Activated naive CD4-positive, alpha-beta T cell treated with anti-CD3 and anti-CD28 coated beads, Interleukin-2, amount 50 U/mL, for 24 hours (primary cell): ENCODE data around the gene ZIC2.

Experiments used
- H3K27ac Mint-ChIP-seq: one replicate; pipeline ENCODE4 v1.8.0; 2021; ENCODE audit warnings: mild to moderate bottlenecking, mixed read lengths
- H3K27me3 Mint-ChIP-seq: one replicate; pipeline ENCODE4 v1.8.0; 2021; ENCODE audit warnings: mixed read lengths
- H3K36me3 Mint-ChIP-seq: one replicate; pipeline ENCODE4 v1.8.0; 2021; ENCODE audit warnings: mixed read lengths
- H3K4me1 Mint-ChIP-seq: one replicate; pipeline ENCODE4 v1.8.0; 2021; ENCODE audit warnings: mixed read lengths
- H3K4me3 Mint-ChIP-seq: one replicate; pipeline ENCODE4 v1.8.0; 2021; ENCODE audit warnings: mild to moderate bottlenecking, mixed read lengths
- H3K9me3 Mint-ChIP-seq: one replicate; pipeline ENCODE4 v1.8.0; 2021; ENCODE audit warnings: mixed read lengths

Gene ZIC2

DNA sequence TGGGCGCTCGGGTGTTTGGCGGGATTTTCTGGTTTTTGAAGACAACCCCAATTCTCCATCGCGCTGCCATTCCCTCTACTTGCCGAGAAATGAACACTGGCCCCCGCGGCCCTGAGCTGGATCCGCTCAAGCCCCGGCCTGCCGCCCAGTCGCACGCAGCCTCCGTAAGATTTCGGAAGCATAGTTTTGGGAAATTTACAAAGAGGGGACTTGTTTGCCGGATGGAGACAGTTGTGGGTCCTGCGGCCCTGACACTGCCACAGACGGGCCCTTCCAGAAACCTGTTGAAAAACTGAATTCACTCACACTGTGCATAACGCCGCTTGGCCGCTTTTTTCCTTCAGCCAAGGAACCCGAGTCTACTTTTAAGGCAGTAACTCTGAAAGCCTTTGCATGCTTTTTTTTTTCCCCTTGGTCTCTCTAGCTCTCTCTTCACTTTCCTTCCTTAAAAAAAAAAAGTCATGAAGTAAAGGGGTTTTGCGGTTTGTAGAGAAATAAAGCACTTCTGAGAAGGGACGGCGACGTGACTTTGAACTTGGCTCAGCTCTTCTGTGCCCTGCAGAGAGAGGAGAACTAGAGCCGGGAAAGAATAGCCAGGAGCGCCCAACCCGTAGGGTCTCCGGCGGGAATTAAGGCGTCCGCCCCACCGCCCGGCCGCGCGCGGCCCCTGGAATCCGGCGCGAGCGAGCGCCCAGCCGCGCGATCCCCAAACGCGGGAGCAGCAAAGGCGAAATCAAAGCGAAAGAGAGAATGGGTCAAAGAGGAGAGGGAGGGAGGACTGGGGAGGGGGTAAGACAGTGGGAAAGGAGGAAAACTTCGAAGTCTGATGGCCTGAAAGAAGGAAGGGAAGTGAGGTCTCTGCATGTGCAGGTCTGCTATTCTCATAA, 3.4 kb upstream of the ZIC2 start:
- Mint-ChIP-seq H3K27ac (peak overlapping the region; percentile 62), H3K9me3 (peaks cover 17% of the 10 kb centered on the region), H3K4me1 (peaks cover 6% of the 10 kb centered on the region), H3K27me3 (peaks cover 47% of the 10 kb centered on the region), H3K36me3 (peaks cover 4% of the 10 kb centered on the region), H3K4me3 (no peak overlapping the region)

- Mint-ChIP-seq H3K4me3 (peak overlapping the region; percentile 55), H3K36me3 (no peaks in the 10 kb centered on the region), H3K27ac (no peak overlapping the region), H3K4me1 (peaks cover 6% of the 10 kb centered on the region), H3K9me3 (peaks cover 10% of the 10 kb centered on the region), H3K27me3 (peaks cover 47% of the 10 kb centered on the region)
These were observed 2.7 kb upstream of the ZIC2 start for GRCh38 chr13:99978799-99979452.

DNA sequence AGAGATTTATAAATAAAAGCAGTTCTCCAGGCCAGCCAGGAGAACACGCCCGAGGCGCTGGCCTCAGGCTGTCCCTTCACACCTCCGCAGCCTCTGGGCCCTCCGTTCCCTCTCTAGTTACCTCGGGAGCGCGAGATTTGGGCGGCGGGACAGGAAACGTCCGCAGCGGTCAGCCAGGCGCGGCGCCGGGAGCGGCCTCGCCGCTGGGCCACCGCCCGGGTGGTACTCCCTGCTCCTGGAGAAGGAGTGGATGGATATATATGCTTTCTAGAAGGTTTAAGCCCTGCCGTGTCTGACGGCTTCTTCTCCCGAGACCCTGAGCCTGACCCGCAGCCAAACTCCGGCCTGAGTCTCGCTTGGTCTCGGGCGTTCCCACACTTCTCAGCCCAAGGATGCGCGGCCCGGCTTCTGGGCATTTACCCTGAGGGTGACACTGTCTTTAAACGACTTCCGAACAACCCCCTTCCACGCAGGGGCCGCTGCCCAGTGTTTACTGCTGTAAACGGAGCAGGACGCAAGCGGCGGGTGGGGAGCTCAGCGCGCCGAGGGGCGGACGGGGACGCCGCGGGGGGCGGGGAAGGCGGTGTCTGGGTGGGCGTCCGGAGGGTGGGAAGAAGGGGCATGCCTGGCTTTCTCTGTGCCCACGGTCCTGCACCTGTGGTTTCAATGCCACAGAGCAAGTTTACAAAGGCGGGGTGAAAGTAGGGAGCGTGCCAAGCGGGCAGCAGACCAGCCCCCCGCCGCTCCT, 2.0 kb upstream of the ZIC2 start:
- H3K4me3 Mint-ChIP-seq = no peak overlapping the region
- peaks cover 11% of the 10 kb centered on the region for H3K4me1 Mint-ChIP-seq
- H3K27ac Mint-ChIP-seq = no peak overlapping the region
- H3K27me3 Mint-ChIP-seq = peaks cover 48% of the 10 kb centered on the region
- H3K36me3 Mint-ChIP-seq = peaks cover 2% of the 10 kb centered on the region
- peaks cover 10% of the 10 kb centered on the region for H3K9me3 Mint-ChIP-seq

DNA sequence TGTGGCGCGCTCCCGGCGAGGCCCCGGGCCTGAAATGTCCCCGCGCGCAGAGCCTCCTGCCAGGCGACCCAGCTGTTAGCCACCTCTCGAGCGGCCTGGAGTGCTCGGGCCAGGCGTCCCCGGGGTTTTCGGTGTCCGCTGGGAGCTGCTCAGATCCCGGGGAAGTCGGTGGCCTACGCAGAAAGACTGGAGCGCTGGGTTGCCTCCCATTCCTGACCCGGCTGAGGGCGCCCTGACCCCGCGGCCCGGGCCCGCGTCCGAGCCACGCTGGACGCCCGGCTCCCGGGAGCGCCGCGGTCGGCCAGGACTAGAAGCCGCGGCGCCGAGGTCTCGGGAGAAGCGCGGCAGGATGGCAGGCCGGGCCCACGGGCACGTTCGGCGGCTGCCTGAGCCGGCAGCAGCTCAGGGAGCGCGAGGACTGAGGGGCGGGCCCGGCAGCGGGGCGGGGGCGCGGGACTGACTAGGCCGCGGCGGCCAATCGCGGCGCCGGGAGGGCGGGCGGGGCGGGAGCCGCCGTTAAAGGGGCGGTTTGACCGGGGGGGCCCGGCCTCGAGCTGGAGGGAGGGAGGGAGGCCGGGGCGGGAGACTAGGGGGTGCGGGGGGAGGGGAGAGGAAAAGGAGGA, 1.3 kb upstream of the ZIC2 start:
- H3K27ac Mint-ChIP-seq = no peak overlapping the region
- H3K4me1 Mint-ChIP-seq = peaks cover 12% of the 10 kb centered on the region
- H3K27me3 Mint-ChIP-seq = peaks cover 45% of the 10 kb centered on the region
- peaks cover 2% of the 10 kb centered on the region for H3K36me3 Mint-ChIP-seq
- peak overlapping the region; percentile 23 for H3K4me3 Mint-ChIP-seq
- H3K9me3 Mint-ChIP-seq = peaks cover 10% of the 10 kb centered on the region

GRCh38 chr13:99980824-99981734, 505 bp upstream of the ZIC2 start:
- H3K27ac Mint-ChIP-seq = no peak overlapping the region
- H3K9me3 Mint-ChIP-seq = peaks cover 12% of the 10 kb centered on the region
- H3K4me1 Mint-ChIP-seq = peaks cover 15% of the 10 kb centered on the region
- H3K27me3 Mint-ChIP-seq = peaks cover 45% of the 10 kb centered on the region
- peaks cover 5% of the 10 kb centered on the region for H3K36me3 Mint-ChIP-seq
- H3K4me3 Mint-ChIP-seq = peak overlapping the region; percentile 23

DNA sequence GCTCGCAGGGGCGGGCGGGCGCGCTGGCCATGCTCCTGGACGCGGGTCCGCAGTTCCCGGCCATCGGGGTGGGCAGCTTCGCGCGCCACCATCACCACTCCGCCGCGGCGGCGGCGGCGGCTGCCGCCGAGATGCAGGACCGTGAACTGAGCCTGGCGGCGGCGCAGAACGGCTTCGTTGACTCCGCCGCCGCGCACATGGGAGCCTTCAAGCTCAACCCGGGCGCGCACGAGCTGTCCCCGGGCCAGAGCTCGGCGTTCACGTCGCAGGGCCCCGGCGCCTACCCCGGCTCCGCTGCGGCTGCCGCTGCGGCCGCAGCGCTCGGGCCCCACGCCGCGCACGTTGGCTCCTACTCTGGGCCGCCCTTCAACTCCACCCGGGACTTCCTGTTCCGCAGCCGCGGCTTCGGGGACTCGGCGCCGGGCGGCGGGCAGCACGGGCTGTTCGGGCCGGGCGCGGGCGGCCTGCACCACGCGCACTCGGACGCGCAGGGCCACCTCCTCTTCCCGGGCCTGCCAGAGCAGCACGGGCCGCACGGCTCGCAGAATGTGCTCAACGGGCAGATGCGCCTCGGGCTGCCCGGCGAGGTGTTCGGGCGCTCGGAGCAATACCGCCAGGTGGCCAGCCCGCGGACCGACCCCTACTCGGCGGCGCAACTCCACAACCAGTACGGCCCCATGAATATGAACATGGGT, 599 bp downstream of the ZIC2 start:
- Mint-ChIP-seq H3K4me1 (peaks cover 17% of the 10 kb centered on the region), H3K9me3 (peaks cover 8% of the 10 kb centered on the region), H3K27ac (no peak overlapping the region), H3K27me3 (peaks cover 43% of the 10 kb centered on the region), H3K4me3 (peak overlapping the region; percentile 30), H3K36me3 (peaks cover 7% of the 10 kb centered on the region)

DNA sequence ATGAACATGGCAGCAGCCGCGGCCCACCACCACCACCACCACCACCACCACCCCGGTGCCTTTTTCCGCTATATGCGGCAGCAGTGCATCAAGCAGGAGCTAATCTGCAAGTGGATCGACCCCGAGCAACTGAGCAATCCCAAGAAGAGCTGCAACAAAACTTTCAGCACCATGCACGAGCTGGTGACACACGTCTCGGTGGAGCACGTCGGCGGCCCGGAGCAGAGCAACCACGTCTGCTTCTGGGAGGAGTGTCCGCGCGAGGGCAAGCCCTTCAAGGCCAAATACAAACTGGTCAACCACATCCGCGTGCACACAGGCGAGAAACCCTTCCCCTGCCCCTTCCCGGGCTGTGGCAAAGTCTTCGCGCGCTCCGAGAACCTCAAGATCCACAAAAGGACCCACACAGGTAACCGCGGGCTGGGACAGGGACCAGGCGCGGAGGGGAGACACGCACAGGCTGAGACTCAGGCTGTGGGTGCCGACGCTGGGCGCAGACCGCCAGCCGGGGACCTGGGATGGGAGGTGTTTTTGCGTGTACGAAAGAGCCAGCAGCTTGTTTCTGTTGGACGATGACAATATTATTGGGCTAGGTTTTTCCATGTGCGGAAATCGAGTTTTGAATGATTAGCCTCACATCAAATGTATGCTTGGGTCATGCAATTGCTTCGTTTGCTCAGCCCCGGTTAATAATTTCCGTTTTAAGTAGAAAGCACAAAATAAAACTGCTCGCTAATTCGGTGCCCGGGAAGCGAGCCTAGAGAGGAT, 1.3 kb downstream of the ZIC2 start:
- H3K4me1 Mint-ChIP-seq = peaks cover 17% of the 10 kb centered on the region
- H3K4me3 Mint-ChIP-seq = peak overlapping the region; percentile 30
- peaks cover 40% of the 10 kb centered on the region for H3K27me3 Mint-ChIP-seq

DNA sequence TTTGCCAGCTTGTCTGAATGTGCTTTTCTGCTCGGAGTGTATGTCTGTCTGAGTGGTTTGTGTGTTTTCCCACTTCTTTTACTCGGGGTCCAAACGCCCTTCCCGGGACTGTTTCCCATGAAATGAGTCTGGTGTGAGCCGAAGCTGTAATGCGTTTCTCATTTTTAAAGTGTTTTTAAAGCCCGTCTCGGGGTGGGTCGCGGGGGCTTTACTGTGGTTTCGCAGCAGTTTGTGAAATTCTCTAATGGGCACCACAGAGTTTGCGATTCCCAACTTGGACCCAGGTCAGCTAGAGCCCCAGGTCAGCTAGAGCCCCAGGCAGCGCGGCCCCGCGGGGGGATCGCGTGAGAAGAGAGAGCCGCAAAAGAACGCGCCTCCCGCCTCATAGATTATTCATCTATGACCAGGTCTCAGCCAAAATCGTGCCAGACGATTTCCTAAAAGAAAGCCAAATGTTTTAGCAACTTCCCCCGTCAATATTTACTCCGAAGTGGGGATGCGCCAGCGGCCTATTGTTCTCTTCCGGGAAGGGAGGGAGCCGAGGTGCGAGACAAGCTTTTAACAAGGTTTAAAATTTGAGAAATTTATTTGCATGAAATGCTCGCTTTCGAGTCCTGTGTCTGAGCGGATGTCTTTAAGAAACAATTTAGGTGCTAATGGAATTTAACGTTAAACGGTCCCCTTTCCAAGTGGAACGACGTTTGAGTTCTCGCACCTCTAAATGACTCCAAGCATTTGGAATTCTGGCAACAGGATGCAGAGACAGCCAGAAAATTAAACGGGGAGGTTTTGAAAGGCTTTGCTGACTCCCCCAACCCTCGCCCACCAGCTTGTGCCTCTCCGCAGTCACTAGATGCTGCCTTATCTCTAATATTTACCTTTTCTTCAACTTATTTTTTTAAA, 2.2 kb downstream of the ZIC2 start:
- Mint-ChIP-seq H3K27me3 (peaks cover 35% of the 10 kb centered on the region), H3K36me3 (peaks cover 7% of the 10 kb centered on the region), H3K4me1 (peaks cover 13% of the 10 kb centered on the region), H3K4me3 (peak overlapping the region; percentile 19), H3K27ac (peak overlapping the region; percentile 94), H3K9me3 (peaks cover 8% of the 10 kb centered on the region)

More for the DNA sequence above, 1.3 kb downstream of the ZIC2 start:
- H3K9me3 Mint-ChIP-seq = peaks cover 8% of the 10 kb centered on the region
- peaks cover 7% of the 10 kb centered on the region for H3K36me3 Mint-ChIP-seq
- peak overlapping the region; percentile 94 for H3K27ac Mint-ChIP-seq

DNA sequence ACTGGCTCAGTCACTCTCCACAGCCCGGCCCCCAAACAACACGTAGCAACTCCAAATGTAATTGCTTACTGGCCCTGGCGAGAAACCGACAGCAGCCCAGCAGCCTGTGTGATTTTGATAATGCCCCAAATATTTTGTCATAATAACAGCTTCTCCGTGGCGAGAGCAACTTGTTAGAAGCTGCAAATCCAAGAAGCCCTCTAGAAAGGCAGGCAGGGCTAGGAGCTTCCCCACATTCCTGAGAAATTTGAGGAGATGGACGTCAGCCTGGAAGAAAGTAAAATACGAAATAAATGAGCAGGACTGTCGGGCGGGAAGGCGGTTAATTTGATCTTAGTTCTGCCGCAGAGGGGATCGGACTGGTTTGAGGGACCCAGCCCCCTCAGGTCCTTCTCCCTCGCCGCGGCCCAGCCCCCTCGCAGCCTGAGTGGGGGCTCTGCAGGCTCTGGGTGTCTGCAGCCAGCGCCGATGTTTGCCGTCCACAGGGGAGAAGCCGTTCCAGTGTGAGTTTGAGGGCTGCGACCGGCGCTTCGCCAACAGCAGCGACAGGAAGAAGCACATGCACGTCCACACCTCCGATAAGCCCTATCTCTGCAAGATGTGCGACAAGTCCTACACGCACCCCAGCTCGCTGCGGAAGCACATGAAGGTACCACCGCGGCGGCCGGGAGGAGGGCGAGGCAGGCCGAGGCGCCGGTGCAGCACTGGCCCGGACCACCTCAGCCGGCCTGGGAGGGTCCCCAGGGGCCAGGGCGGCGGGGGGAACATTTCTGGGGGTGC, 3.1 kb downstream of the ZIC2 start:
- Mint-ChIP-seq H3K4me1 (peaks cover 15% of the 10 kb centered on the region), H3K27me3 (peaks cover 39% of the 10 kb centered on the region), H3K4me3 (peak overlapping the region; percentile 52), H3K27ac (peak overlapping the region; percentile 94), H3K36me3 (peaks cover 9% of the 10 kb centered on the region), H3K9me3 (peaks cover 8% of the 10 kb centered on the region)

DNA sequence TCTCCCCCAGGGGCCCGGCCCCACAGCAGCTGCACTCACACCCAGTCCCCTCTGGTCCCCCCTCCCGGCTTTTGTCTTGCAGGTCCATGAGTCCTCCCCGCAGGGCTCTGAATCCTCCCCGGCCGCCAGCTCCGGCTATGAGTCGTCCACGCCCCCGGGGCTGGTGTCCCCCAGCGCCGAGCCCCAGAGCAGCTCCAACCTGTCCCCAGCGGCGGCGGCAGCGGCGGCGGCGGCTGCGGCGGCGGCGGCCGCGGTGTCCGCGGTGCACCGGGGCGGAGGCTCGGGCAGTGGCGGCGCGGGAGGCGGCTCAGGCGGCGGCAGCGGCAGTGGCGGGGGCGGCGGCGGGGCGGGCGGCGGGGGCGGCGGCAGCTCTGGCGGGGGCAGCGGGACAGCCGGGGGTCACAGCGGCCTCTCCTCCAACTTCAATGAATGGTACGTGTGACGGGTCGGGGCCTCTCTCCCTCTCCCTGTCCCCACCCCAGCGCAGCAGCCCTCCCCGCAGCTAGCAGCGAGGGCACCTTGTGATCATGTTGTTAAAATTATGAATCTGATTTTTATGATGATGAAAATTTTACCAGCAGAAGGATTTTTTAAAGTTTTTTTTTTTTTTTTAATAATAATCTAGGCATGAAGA, 3.8 kb downstream of the ZIC2 start:
- peaks cover 9% of the 10 kb centered on the region for H3K36me3 Mint-ChIP-seq
- H3K9me3 Mint-ChIP-seq = peaks cover 8% of the 10 kb centered on the region
- no peak overlapping the region for H3K4me3 Mint-ChIP-seq
- peak overlapping the region; percentile 80 for H3K27ac Mint-ChIP-seq
- H3K27me3 Mint-ChIP-seq = peaks cover 46% of the 10 kb centered on the region
- H3K4me1 Mint-ChIP-seq = peaks cover 19% of the 10 kb centered on the region

- peaks cover 50% of the 10 kb centered on the region for H3K27me3 Mint-ChIP-seq
- H3K36me3 Mint-ChIP-seq = peaks cover 9% of the 10 kb centered on the region
- H3K4me1 Mint-ChIP-seq = peaks cover 19% of the 10 kb centered on the region
- peak overlapping the region; percentile 51 for H3K4me3 Mint-ChIP-seq
- peak overlapping the region; percentile 95 for H3K27ac Mint-ChIP-seq
- H3K9me3 Mint-ChIP-seq = peaks cover 8% of the 10 kb centered on the region
These were observed 4.4 kb downstream of the ZIC2 start for GRCh38 chr13:99985886-99986527.
